MM.1S (cell line): ENCODE measurements around the gene SCNM1.

Experiments used
- DNase-seq: peaks from one replicate; pipeline ENCODE4 v3.0.0-alpha.2; 2015
- H2AFZ ChIP-seq: fragments of 300-600 bp; sonication (generic); 2 replicates; pipeline ENCODE4 v1.6.0; 2016; ENCODE audit warnings: antibody characterized with exemption, low read length
- H3F3A ChIP-seq: fragments of 300-600 bp; sonication (generic); 2 replicates; pipeline ENCODE4 v1.6.1; 2016; ENCODE audit warnings: mild to moderate bottlenecking, antibody characterized with exemption, low read length, moderate library complexity, mixed read lengths; ENCODE audit not compliant: insufficient read depth
- H3K27ac ChIP-seq: fragments of 300-600 bp; sonication (generic); 2 replicates; pipeline ENCODE4 v1.5.1; 2016; ENCODE audit warnings: mild to moderate bottlenecking, low read length
- H3K27me3 ChIP-seq: fragments of 300-600 bp; sonication (generic); replicated peaks from 2 replicates; pipeline ENCODE4 v1.6.0; 2016; ENCODE audit warnings: low read length; ENCODE audit not compliant: insufficient read depth
- H3K36me3 ChIP-seq: fragments of 300-600 bp; sonication (generic); replicated peaks from 2 replicates; pipeline ENCODE4 v1.6.1; 2016; ENCODE audit warnings: mild to moderate bottlenecking, low read length, mixed read lengths; ENCODE audit not compliant: insufficient read depth
- H3K4me1 ChIP-seq: fragments of 300-600 bp; sonication (generic); 2 replicates; pipeline ENCODE4 v1.6.1; 2016; ENCODE audit warnings: low read length, mixed read lengths
- H3K4me2 ChIP-seq: fragments of 300-600 bp; sonication (generic); 2 replicates; pipeline ENCODE4 v1.6.0; 2016; ENCODE audit warnings: low read depth, low read length
- H3K4me3 ChIP-seq: fragments of 300-600 bp; sonication (generic); 2 replicates; pipeline ENCODE4 v1.5.1; 2016; ENCODE audit warnings: low read length, mixed read lengths
- H3K79me2 ChIP-seq: fragments of 300-600 bp; sonication (generic); 2 replicates; pipeline ENCODE4 v1.6.1; 2016; ENCODE audit warnings: mixed run types, low read length, mixed read lengths
- H3K9ac ChIP-seq: fragments of 300-600 bp; sonication (generic); 2 replicates; pipeline ENCODE4 v1.6.1; 2016; ENCODE audit warnings: low read length, mixed read lengths
- H3K9me2 ChIP-seq: fragments of 300-600 bp; sonication (generic); replicated peaks from 2 replicates; pipeline ENCODE4 v1.6.1; 2016; ENCODE audit warnings: mild to moderate bottlenecking, low read length, mixed read lengths; ENCODE audit not compliant: insufficient read depth
- H3K9me3 ChIP-seq: fragments of 300-600 bp; sonication (generic); replicated peaks from 2 replicates; pipeline ENCODE4 v1.6.1; 2016; ENCODE audit warnings: mild to moderate bottlenecking, low read length, mixed read lengths; ENCODE audit not compliant: insufficient read depth
- H4K20me1 ChIP-seq: fragments of 300-600 bp; sonication (generic); 2 replicates; pipeline ENCODE4 v1.6.1; 2016; ENCODE audit warnings: mild to moderate bottlenecking, low read length, moderate library complexity, mixed read lengths; ENCODE audit not compliant: insufficient read depth
- CTCF ChIP-seq: fragments of 300-600 bp; sonication (generic); IDR thresholded peaks from 2 replicates; pipeline ENCODE4 v1.5.1; 2016; ENCODE audit warnings: antibody characterized with exemption, low read length, mixed read lengths
- EZH2 ChIP-seq: fragments of 300-600 bp; sonication (generic); optimal IDR thresholded peaks from 2 replicates; pipeline ENCODE3; 2017; ENCODE audit warnings: low read depth, mild to moderate bottlenecking, antibody characterized with exemption, low read length, mixed read lengths
- EZH2phosphoT487 ChIP-seq: fragments of 300-600 bp; sonication (generic); IDR thresholded peaks from 2 replicates; pipeline ENCODE4 v1.6.1; 2018; ENCODE audit warnings: antibody characterized with exemption, low read length

SCNM1 gene

GRCh38 chr1:151175863-151176262, 9.9 kb downstream of the SCNM1 start, which contains the start of gene TMOD4:
TSS of gene TMOD4 (minus strand) at chr1:151175981. CDS start at chr1:151174875, 1,106 bp downstream.
- peaks cover 5% of the 10 kb centered on the region; the same call in 1 of the 2 replicates for H3K36me3 ChIP-seq
- no peaks in the 10 kb centered on the region; the same call in 1 of the 2 replicates for H3F3A ChIP-seq
- H3K27ac ChIP-seq: no peak within 1 kb of the TSS
- H3K9ac ChIP-seq: no peak within 1 kb of the TSS
- H3K9me3 ChIP-seq: no peaks in the 10 kb centered on the region
- H3K79me2 ChIP-seq: no peaks in the 10 kb centered on the region
- no peak within 1 kb of the TSS for H3K4me2 ChIP-seq
- no peak for DNase-seq
- no peaks in the 10 kb centered on the region for H3K27me3 ChIP-seq
- H2AFZ ChIP-seq: no peak within 1 kb of the TSS
- no peaks in the 10 kb centered on the region for H4K20me1 ChIP-seq
- no peaks in the 10 kb centered on the region for H3K9me2 ChIP-seq
- no peak for TF ChIP-seq EZH2
- no peak for TF ChIP-seq EZH2phosphoT487
- peak; percentile 51 for TF ChIP-seq CTCF
- H3K4me1 ChIP-seq: no peaks in the 10 kb centered on the region
- no peak within 1 kb of the TSS for H3K4me3 ChIP-seq

- Histone ChIP-seq H3K9me3 (no peaks in the 10 kb centered on the region), H2AFZ (no peak overlapping the region), H3K4me1 (no peaks in the 10 kb centered on the region), H3K4me2 (no peak overlapping the region), H3K27me3 (no peaks in the 10 kb centered on the region), H4K20me1 (no peaks in the 10 kb centered on the region), H3K36me3 (peaks cover 5% of the 10 kb centered on the region; the same call in 1 of the 2 replicates), H3K9ac (no peak overlapping the region), H3K79me2 (no peaks in the 10 kb centered on the region), H3K4me3 (no peak overlapping the region), H3K27ac (no peak overlapping the region), H3F3A (no peaks in the 10 kb centered on the region), H3K9me2 (no peaks in the 10 kb centered on the region)
- no peak for DNase-seq
- TF ChIP-seq EZH2phosphoT487 (no peak), EZH2 (no peak), CTCF (no peak)
These were observed 10.6 kb downstream of the SCNM1 start for GRCh38 chr1:151176514-151177045.

GRCh38 chr1:151184211-151184610, 18.3 kb downstream of the SCNM1 start:
- Histone ChIP-seq H3F3A (no peaks in the 10 kb centered on the region), H3K4me2 (no peak overlapping the region), H2AFZ (no peak overlapping the region), H3K9me3 (no peaks in the 10 kb centered on the region), H3K27me3 (no peaks in the 10 kb centered on the region), H3K36me3 (peaks cover 6% of the 10 kb centered on the region; the same call in 1 of the 2 replicates), H3K4me3 (no peak overlapping the region), H3K9me2 (no peaks in the 10 kb centered on the region), H3K27ac (no peak overlapping the region), H3K79me2 (peaks cover 18% of the 10 kb centered on the region), H3K9ac (no peak overlapping the region), H4K20me1 (no peaks in the 10 kb centered on the region), H3K4me1 (0 out of 2 replicates have a peak, but pooled peaks cover 3% of the 10 kb centered on the region)
- no peak for TF ChIP-seq CTCF
- TF ChIP-seq EZH2phosphoT487: no peak
- TF ChIP-seq EZH2: no peak
- DNase-seq: no peak
